Subcutaneous abdominal adipose tissue (tissue), 5 donors: Measurements from ENCODE around the gene ATP11B.
A peak's percentile ranks its signal among the peaks of the same experiment; 100 is the strongest.

Experiments
- H3K27ac ChIP-seq: one replicate; pipeline ENCODE4 v1.7.0; 2013; ENCODE audit warnings: low read depth, mild to moderate bottlenecking, inconsistent platforms, low read length, moderate library complexity
- H3K27me3 ChIP-seq, 5 donors: one replicate each; pipeline ENCODE4 v1.7.0; 2013; ENCODE audit warnings: low read length in 5 of 5, inconsistent platforms in 1 of 5; ENCODE audit not compliant: control insufficient read depth in 5 of 5, insufficient read depth in 4 of 5
- H3K36me3 ChIP-seq, 5 donors: one replicate each; pipeline ENCODE4 v1.7.0; 2013; ENCODE audit warnings: low read length in 5 of 5; ENCODE audit not compliant: control insufficient read depth in 5 of 5, insufficient read depth in 5 of 5
- H3K4me1 ChIP-seq, 5 donors: one replicate each; pipeline ENCODE4 v1.7.0; 2013; ENCODE audit warnings: low read length in 5 of 5, mild to moderate bottlenecking in 3 of 5, moderate library complexity in 1 of 5; ENCODE audit not compliant: control insufficient read depth in 5 of 5, insufficient read depth in 5 of 5
- H3K4me3 ChIP-seq, 5 donors: one replicate each; pipeline ENCODE4 v1.7.0; 2013; ENCODE audit warnings: low read length in 5 of 5, low read depth in 1 of 5
- H3K9ac ChIP-seq, 5 donors: one replicate each; pipeline ENCODE4 v1.7.0; 2013; ENCODE audit warnings: low read length in 5 of 5, mild to moderate bottlenecking in 4 of 5, moderate library complexity in 3 of 5
- H3K9me3 ChIP-seq, 5 donors: one replicate each; pipeline ENCODE4 v1.7.0; 2013; ENCODE audit warnings: low read length in 5 of 5; ENCODE audit not compliant: control insufficient read depth in 5 of 5
- donor health status: healthy.
- donor health status: healthy.
- donor health status: healthy.
- donor health status: healthy.
- donor health status: healthy.

The ATP11B gene

GRCh38 chr3:182940266-182940808 is 147.0 kb downstream of the ATP11B start:
- no peak overlapping the region for H3K27ac ChIP-seq
- H3K4me3 ChIP-seq: no peak overlapping the region
- H3K27me3 ChIP-seq: no peaks in the 10 kb centered on the region
- no peaks in the 10 kb centered on the region for H3K4me1 ChIP-seq
- peaks cover 6 to 13% (median 9%) of the 10 kb centered on the region in 5 donors for H3K36me3 ChIP-seq
- H3K9ac ChIP-seq: no peak overlapping the region
- H3K9me3 ChIP-seq: no peaks in the 10 kb centered on the region

- Histone ChIP-seq H3K36me3 (peaks cover 10 to 27% (median 16%) of the 10 kb centered on the region in 5 donors), H3K27me3 (no peaks in the 10 kb centered on the region), H3K27ac (no peak overlapping the region), H3K4me1 (no peaks in the 10 kb centered on the region), H3K4me3 (no peak overlapping the region), H3K9me3 (no peaks in the 10 kb centered on the region), H3K9ac (no peak overlapping the region)
Measured at GRCh38 chr3:182941719-182942118, 148.4 kb downstream of the ATP11B start.

GRCh38 chr3:182947888-182948287 is 154.6 kb downstream of the ATP11B start:
- peaks cover 13 to 35% (median 28%) of the 10 kb centered on the region in 5 donors for H3K36me3 ChIP-seq
- no peaks in the 10 kb centered on the region for H3K9me3 ChIP-seq
- H3K9ac ChIP-seq: no peak overlapping the region
- H3K4me1 ChIP-seq: no peaks in the 10 kb centered on the region
- no peak overlapping the region for H3K27ac ChIP-seq
- H3K4me3 ChIP-seq: no peak overlapping the region
- no peaks in the 10 kb centered on the region for H3K27me3 ChIP-seq

- peaks cover 13 to 35% (median 28%) of the 10 kb centered on the region in 5 donors for H3K36me3 ChIP-seq
- H3K4me1 ChIP-seq: no peaks in the 10 kb centered on the region
- no peak overlapping the region for H3K9ac ChIP-seq
- no peaks in the 10 kb centered on the region for H3K27me3 ChIP-seq
- H3K27ac ChIP-seq: no peak overlapping the region
- no peak overlapping the region for H3K4me3 ChIP-seq
- no peaks in the 10 kb centered on the region for H3K9me3 ChIP-seq
Measured at GRCh38 chr3:182948305-182948704, 155.0 kb downstream of the ATP11B start.

- Histone ChIP-seq H3K4me3 (no peak overlapping the region), H3K4me1 (no peaks in the 10 kb centered on the region), H3K27me3 (no peaks in the 10 kb centered on the region), H3K36me3 (peaks cover 13 to 32% (median 25%) of the 10 kb centered on the region in 5 donors), H3K9me3 (no peaks in the 10 kb centered on the region), H3K9ac (no peak overlapping the region), H3K27ac (no peak overlapping the region)
Measured at GRCh38 chr3:182949688-182950087, 156.4 kb downstream of the ATP11B start.

- Histone ChIP-seq H3K36me3 (peaks cover 3 to 14% (median 7%) of the 10 kb centered on the region in 5 donors), H3K9ac (no peak overlapping the region), H3K4me3 (no peak overlapping the region), H3K4me1 (peaks cover 0 to 11% (median 8%) of the 10 kb centered on the region in 5 donors), H3K9me3 (no peaks in the 10 kb centered on the region), H3K27ac (no peak overlapping the region), H3K27me3 (no peaks in the 10 kb centered on the region)
Measured at GRCh38 chr3:182954553-182955235, 161.4 kb downstream of the ATP11B start.

GRCh38 chr3:182957226-182957625 is 163.9 kb downstream of the ATP11B start:
- H3K9ac ChIP-seq: no peak overlapping the region
- H3K4me1 ChIP-seq: peaks cover 0 to 22% (median 18%) of the 10 kb centered on the region in 5 donors
- H3K4me3 ChIP-seq: no peak overlapping the region
- H3K27ac ChIP-seq: no peak overlapping the region
- H3K27me3 ChIP-seq: no peaks in the 10 kb centered on the region
- H3K36me3 ChIP-seq: peaks cover 3 to 14% (median 5%) of the 10 kb centered on the region in 5 donors
- no peaks in the 10 kb centered on the region for H3K9me3 ChIP-seq

- Histone ChIP-seq H3K9me3 (no peaks in the 10 kb centered on the region), H3K9ac (peak overlapping the region in 1 of 5 donors; percentile 20), H3K4me1 (peaks cover 0 to 26% (median 21%) of the 10 kb centered on the region in 5 donors), H3K27ac (no peak overlapping the region), H3K36me3 (peaks cover 3 to 12% (median 4%) of the 10 kb centered on the region in 5 donors), H3K27me3 (no peaks in the 10 kb centered on the region), H3K4me3 (no peak overlapping the region)
Measured at GRCh38 chr3:182957676-182958266, 164.5 kb downstream of the ATP11B start.

- peak overlapping the region; percentile 15 for H3K27ac ChIP-seq
- H3K9ac ChIP-seq: peak overlapping the region in 1 of 5 donors; percentile 8
- H3K4me3 ChIP-seq: no peak overlapping the region
- peaks cover 2 to 10% (median 4%) of the 10 kb centered on the region in 5 donors for H3K36me3 ChIP-seq
- no peaks in the 10 kb centered on the region for H3K9me3 ChIP-seq
- H3K4me1 ChIP-seq: peaks cover 0 to 26% (median 21%) of the 10 kb centered on the region in 5 donors
- H3K27me3 ChIP-seq: no peaks in the 10 kb centered on the region
Measured at GRCh38 chr3:182959474-182960350, 166.4 kb downstream of the ATP11B start.
